Activated CD8-positive, alpha-beta memory T cell treated with anti-CD3 and anti-CD28 coated beads for 36 hours (primary cell): ENCODE results near the gene NTRK3. TPM values are rescaled to one million over a fixed set of nuclear protein-coding genes. Genes with fewer than 3 reads are reported as not detected.

ENCODE experiments used
- CTCF ChIA-PET: fragments of 350-600 bp; sonication (Branson Sonifier 250); formaldehyde crosslinking; loops from one replicate; lab custom pipeline; 2021; ENCODE audit warnings: antibody characterized with exemption; lab: Charles Lee
- POLR2A ChIA-PET: fragments of 350-600 bp; sonication (Branson Sonifier 250); formaldehyde crosslinking; loops from one replicate; lab custom pipeline; 2021; ENCODE audit warnings: antibody characterized with exemption; lab: Charles Lee
- total RNA-seq, 2 experiments: library from RNA; stranded (reverse); gene quantifications; one replicate each; pipeline ENCODE4 v1.2.3, GENCODE V29; 2021

Gene NTRK3
- total RNA-seq = not detected

GRCh38 chr15:88256279-88257230 is at the start of gene NTRK3:
TSS of gene NTRK3 (minus strand) at chr15:88256739. CDS start at chr15:88256153, 586 bp downstream.
- CTCF ChIA-PET = interaction anchor here (0.7 to 1.3 kb wide), 3 partner anchors 12 to 194 kb away, joined by 3 to 4 read pairs (median 3); no protein-coding TSS in a partner anchor
- POLR2A ChIA-PET = no interaction called here

GRCh38 chr15:88303395-88303794 is 46.9 kb upstream of the NTRK3 start:
- ChIA-PET POLR2A (no interaction called here), CTCF (no interaction called here)

GRCh38 chr15:88302373-88302772 is 45.8 kb upstream of the NTRK3 start:
- ChIA-PET CTCF (no interaction called here), POLR2A (no interaction called here)

GRCh38 chr15:88301311-88301710 is 44.8 kb upstream of the NTRK3 start:
- CTCF ChIA-PET = interaction anchor here (1.6 kb wide), 1 partner anchor 27 kb away, joined by 3 read pairs; no protein-coding TSS in a partner anchor
- POLR2A ChIA-PET = no interaction called here

- ChIA-PET CTCF (interaction anchor here (1.6 kb wide), 1 partner anchor 26 kb away, joined by 3 read pairs; no protein-coding TSS in a partner anchor), POLR2A (no interaction called here)
These were observed 44.3 kb upstream of the NTRK3 start for GRCh38 chr15:88300861-88301260.

- ChIA-PET POLR2A (no interaction called here), CTCF (interaction anchor here (1.6 kb wide), 1 partner anchor 26 kb away, joined by 3 read pairs; no protein-coding TSS in a partner anchor)
These were observed 43.5 kb upstream of the NTRK3 start for GRCh38 chr15:88300089-88300488.

GRCh38 chr15:88299497-88299896 is 43.0 kb upstream of the NTRK3 start:
- ChIA-PET CTCF (no interaction called here), POLR2A (no interaction called here)

GRCh38 chr15:88288661-88289060 is 32.1 kb upstream of the NTRK3 start:
- CTCF ChIA-PET = interaction anchor here (0.6 kb wide), 1 partner anchor 12 kb away, joined by 3 read pairs; no protein-coding TSS in a partner anchor
- POLR2A ChIA-PET = no interaction called here

- CTCF ChIA-PET = interaction anchor here (0.6 kb wide), 1 partner anchor 11 kb away, joined by 3 read pairs; no protein-coding TSS in a partner anchor
These were observed 31.7 kb upstream of the NTRK3 start for GRCh38 chr15:88288206-88288605.

GRCh38 chr15:88284318-88284998 is 27.9 kb upstream of the NTRK3 start:
- CTCF ChIA-PET = no interaction called here
- POLR2A ChIA-PET = no interaction called here

More at GRCh38 chr15:88288206-88288605, 31.7 kb upstream of the NTRK3 start:
- POLR2A ChIA-PET = no interaction called here

- ChIA-PET POLR2A (no interaction called here), CTCF (no interaction called here)
These were observed 26.1 kb upstream of the NTRK3 start for GRCh38 chr15:88282614-88283013.

- ChIA-PET CTCF (interaction anchor here (0.7 kb wide), 1 partner anchor 12 kb away, joined by 3 read pairs; no protein-coding TSS in a partner anchor), POLR2A (no interaction called here)
These were observed 20.4 kb upstream of the NTRK3 start for GRCh38 chr15:88276821-88277410.

GRCh38 chr15:88275804-88276203 is 19.3 kb upstream of the NTRK3 start:
- ChIA-PET CTCF (interaction anchor here (0.6 to 2.6 kb wide), 3 partner anchors 30 to 1956 kb away, joined by 3 to 17 read pairs (median 3); no protein-coding TSS in a partner anchor), POLR2A (no interaction called here)

- CTCF ChIA-PET = interaction anchor here (1.0 to 3.1 kb wide), 8 partner anchors 14 to 180 kb away, joined by 3 to 17 read pairs (median 3); no protein-coding TSS in a partner anchor
- POLR2A ChIA-PET = no interaction called here
These were observed 18.3 kb upstream of the NTRK3 start for GRCh38 chr15:88274553-88275460.

- ChIA-PET POLR2A (no interaction called here), CTCF (interaction anchor here (0.5 to 3.1 kb wide), 2 partner anchors 24 to 874 kb away, joined by 3 to 8 read pairs; no protein-coding TSS in a partner anchor)
These were observed 15.9 kb upstream of the NTRK3 start for GRCh38 chr15:88272421-88272820.

GRCh38 chr15:88269356-88270062 is 13.0 kb upstream of the NTRK3 start:
- ChIA-PET POLR2A (no interaction called here), CTCF (interaction anchor here (0.7 to 1.0 kb wide), 2 partner anchors 185 to 356 kb away, joined by 3 to 5 read pairs; no protein-coding TSS in a partner anchor)

- POLR2A ChIA-PET = interaction anchor here (0.6 kb wide), 1 partner anchor 371 kb away, joined by 3 read pairs; the partner anchor contains the start of gene ISG20
- CTCF ChIA-PET = interaction anchor here (1.3 kb wide), 1 partner anchor 187 kb away, joined by 3 read pairs; no protein-coding TSS in a partner anchor
These were observed 11.2 kb upstream of the NTRK3 start for GRCh38 chr15:88267720-88268119.
